GM19372 (cell line): ENCODE measurements around the gene RPL36.
"Not testable (repeated sequence)": the region's sequence is repeated elsewhere in the genome, so short reads cannot be mapped to it uniquely, and the experiment has no call there.

Source experiments
- ATAC-seq: cut with Tn5 transposase; IDR thresholded peaks from one replicate; pipeline ENCODE4 v1.9.1; 2021; ENCODE audit warnings: mild to moderate bottlenecking, low read depth, moderate library complexity; ENCODE audit not compliant: unreplicated experiment

Gene RPL36

DNA sequence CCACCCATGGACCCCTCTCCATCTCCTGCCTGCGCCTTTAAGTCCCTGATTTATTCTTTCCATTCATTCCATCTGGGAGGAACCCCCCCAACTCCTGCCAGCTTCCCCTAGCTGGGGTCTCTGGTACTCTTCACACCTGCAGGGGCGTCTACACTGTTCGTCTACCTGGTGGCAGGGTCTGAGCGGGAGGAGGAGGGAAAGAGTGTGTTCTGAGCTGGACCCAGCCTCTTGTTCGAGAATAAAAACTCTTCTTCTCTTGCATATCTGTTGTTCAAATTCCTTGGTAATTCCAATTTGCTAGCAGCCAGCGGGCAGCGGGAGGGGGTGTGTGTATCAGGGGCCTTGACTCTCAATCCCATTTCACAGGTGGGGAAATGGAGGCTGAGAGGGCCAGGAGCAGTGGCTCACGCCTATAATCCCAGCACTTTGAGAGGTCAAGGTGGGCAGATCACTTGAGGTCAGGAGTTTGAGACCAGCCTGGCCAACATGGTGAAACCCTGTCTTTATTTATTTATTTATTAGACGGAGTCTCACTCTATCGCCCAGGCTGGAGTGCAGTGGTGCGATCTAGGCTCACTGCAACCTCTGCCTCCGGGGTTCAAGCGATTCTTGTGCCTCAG is 1.7 kb upstream of the RPL36 start:
- not testable (repeated sequence) for ATAC-seq

GRCh38 chr19:5690955-5691821 is 1.1 kb downstream of the RPL36 start:
- ATAC-seq, result no peak

DNA sequence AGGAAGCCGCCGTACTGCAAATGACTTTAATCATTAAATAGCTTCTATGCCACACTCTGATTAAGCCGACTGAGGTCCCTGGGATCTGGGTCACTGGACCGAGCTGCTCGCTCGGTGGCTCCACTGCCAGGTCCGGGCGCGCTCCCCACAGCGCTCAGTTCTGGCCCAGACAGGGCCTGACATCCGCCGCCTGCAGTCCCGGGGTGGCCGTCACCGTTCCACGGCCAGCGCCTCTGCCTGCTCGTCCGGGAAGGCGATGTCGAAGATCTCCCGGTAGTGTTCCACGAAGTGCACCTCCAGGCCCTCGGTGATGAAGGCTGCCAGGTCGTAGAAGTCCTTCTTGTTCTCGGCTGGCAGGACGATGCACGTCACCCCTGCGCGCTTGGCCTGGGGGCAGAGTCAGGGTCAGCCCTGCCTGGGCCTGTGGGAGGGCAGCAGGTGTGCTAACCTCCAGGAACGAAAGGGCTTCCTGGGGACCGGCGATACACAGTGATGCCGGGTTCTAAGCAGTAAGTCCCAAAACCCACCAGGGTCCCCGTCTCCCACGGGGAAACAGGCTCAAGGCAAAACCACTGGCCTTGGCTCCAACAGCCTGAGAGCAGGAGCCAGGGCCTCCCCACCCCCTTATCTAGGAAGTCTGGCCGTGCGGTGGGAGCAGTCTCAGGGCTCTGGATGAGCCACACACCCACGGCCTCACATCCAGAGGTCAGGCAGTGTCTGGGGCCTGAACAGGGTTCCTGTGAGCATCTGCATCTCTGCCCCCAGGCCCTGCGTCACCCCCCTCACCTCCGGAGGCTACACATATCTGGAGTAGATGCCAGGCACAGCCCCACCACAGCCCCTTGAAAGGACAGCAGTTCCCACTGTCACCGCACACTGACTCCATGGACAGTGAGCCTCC is 2.0 kb downstream of the RPL36 start:
- ATAC-seq, result no peak

DNA sequence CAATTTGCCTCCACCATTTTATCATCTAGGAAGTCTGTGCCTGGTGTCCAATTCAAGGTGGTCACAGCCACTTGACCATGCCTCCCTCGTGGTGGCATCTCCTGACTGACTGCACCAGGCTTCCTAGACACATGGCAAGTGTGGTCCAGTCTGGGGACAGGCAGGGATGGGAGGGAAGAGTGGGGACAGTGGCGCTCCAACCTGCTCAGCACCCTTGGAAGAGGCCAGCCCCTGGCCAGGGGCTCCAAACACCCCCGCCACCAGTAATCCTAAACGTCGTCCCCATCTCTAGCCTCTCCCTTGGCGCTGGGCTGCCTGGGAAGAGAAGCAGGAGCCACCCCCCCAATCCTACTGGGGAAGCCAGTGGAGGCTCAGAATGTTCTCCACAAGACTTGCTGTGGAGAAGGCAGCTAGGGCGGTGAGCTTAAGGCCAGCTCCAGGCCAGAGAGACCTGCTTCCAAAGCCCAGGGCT is 2.7 kb downstream of the RPL36 start:
- ATAC-seq, result no peak

DNA sequence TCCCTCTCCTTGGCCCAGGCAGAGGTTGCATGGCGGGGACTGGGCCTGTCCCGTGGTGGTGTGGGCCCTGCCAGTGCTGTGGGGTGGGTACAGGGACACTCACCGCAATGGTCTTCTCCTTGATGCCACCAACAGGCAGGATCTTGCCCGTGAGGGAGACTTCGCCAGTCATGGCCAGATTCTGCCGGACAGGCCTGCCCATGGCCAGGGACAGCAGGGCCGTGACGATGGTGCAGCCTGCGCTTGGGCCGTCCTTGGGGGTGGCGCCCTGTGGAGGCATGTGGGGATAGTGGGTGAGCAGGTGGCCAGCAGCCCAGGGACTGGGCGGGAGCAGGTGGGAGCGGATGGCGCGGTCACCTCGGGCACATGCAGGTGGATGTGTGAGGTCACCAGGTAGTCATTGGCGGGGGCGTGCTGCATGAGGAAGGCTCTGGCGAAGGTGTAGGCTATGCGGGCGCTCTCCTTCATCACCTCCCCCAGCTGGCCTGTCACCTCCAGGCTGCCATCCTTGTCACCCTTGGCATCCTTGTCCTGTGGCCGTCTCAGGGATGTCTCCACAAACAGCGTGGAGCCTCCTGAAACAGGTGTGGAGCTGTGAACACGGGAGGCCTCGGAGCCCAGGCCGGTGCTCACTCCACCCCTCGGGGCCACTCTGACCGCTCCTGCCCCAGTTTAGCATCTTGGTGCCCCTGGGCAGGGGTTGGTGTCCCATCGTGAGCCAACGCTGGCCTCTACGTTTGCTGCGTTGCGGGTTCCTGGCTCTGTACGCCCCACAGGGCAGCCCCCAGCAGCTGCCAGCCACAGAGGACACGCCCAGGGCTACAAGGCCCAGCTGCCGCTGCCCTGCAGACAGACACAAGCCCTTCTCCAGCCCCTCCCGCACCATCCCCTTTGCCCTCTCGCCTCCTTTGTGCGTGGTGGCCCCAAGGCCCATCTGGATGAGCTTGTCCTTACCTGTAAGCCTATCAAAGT is 3.4 kb downstream of the RPL36 start:
- ATAC-seq, result no peak

DNA sequence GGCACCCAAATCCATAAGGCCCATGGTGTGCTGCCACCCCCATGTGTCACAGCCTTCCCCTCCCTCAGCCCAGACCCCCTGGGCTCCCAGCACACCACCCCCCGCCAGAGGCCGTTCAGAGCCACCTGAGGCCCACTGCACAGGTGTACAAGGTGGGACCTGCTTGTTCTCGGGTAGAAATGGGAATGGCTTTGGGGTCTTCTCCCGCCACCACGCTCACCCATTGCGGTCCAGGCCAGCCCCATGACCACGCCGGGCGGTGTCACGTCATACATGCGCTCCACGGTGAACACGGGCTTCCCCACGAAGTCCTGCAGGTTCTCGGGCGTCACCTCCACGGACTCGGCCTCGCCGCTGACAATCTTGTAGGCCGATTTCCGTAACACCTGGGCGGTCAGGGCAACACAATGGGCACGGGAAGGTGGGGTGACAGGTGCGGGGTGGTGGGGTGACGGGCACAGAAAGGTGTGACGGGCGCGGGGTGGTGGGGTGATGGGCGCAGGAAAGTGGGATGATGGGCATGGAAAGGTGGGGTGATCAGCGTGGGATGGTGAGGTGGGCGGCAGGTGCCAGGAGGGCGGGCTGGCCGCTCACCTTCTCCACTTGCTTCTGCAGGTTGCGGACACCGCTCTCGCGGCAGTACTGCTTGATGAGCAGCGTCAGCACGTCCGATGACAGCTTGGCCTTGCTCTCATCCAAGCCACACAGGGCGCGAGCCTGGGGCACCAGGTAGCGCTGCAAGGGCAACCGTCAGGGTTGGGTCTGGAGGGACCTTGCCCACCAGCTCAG is 4.3 kb downstream of the RPL36 start:
- no peak for ATAC-seq

GRCh38 chr19:5694956-5695648 is 5.0 kb downstream of the RPL36 start:
- ATAC-seq, result no peak

GRCh38 chr19:5695649-5696195 is 5.6 kb downstream of the RPL36 start:
- ATAC-seq, result no peak

- no peak for ATAC-seq
Observed at GRCh38 chr19:5696196-5697021, 6.3 kb downstream of the RPL36 start.

DNA sequence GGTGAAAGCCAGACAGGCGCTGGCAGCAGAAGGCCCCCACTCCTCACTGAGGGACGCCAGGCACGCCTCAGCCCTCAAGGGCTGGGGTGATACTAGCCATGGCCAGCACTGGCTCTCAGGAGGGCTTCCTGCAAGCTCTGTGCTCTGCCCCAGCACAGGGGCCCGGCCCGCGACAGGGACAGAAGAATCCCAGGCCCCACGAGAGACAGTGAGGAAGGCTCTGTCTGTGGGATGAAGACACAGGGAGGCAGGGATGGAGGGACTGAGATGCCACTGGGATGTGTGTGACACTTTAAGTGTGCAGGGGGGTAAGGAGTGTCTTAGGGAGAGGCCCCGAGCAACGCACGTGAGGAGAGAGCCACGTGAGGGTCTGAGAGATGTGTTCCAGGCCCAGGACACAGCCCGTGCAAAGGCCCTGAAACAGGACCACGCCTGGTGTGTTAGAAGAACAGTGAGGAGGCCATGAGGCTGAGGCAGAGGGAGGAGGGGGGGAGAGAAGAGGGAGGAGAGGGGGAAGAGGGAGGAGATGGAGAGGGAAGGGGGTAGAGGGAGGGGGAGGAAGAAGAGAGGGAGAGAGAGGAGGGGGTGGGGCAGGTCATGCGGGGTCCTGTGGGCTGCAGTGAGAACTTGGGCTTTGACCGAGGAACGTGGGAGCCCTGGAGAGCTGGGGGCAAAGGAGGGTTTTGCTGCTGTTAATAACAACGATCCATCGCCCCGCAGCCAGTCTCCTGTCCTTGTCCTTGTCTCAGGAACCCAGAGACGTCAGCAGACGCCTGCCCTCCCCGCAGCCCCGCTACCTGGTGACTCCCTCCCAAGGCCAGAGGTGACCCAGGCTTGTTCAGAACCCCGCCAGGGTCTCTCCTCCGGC is 7.2 kb downstream of the RPL36 start:
- ATAC-seq, result no peak

GRCh38 chr19:5697890-5698634 is 8.0 kb downstream of the RPL36 start:
- ATAC-seq, result no peak

- no peak for ATAC-seq
Observed at GRCh38 chr19:5698635-5699422, 8.7 kb downstream of the RPL36 start.

GRCh38 chr19:5700455-5701092 is 10.5 kb downstream of the RPL36 start:
- no peak for ATAC-seq

- ATAC-seq, result not testable (repeated sequence)
Observed at GRCh38 chr19:5702053-5702410, 11.9 kb downstream of the RPL36 start.
